Measurements from ENCODE around the gene DSP.

DNA sequence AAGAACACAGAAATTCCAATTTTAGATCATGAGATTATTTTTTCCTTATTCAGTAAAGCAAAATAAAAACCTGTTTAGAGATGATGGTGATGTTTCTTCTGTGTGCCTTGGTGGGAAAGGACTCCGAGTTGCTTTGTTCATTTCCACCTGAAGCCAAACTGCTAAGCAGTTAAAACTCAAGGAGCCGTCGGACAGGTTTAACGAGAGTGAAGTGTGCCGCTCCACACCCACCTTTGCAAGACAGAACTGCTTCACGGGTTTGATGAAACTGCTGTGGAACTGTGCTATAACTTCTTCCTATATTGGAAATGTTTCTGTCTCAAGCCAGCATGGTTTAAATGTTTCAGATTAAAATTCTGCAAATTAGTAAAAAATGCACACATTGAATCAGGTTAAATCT is 9.2 kb upstream of the DSP start:
- TF ChIP-seq, protein P1, sequence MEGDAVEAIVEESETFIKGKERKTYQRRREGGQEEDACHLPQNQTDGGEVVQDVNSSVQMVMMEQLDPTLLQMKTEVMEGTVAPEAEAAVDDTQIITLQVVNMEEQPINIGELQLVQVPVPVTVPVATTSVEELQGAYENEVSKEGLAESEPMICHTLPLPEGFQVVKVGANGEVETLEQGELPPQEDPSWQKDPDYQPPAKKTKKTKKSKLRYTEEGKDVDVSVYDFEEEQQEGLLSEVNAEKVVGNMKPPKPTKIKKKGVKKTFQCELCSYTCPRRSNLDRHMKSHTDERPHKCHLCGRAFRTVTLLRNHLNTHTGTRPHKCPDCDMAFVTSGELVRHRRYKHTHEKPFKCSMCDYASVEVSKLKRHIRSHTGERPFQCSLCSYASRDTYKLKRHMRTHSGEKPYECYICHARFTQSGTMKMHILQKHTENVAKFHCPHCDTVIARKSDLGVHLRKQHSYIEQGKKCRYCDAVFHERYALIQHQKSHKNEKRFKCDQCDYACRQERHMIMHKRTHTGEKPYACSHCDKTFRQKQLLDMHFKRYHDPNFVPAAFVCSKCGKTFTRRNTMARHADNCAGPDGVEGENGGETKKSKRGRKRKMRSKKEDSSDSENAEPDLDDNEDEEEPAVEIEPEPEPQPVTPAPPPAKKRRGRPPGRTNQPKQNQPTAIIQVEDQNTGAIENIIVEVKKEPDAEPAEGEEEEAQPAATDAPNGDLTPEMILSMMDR (IDR thresholded peaks at IDR 0.05) = no peak
- TF ChIP-seq POLR2AphosphoS5 (IDR thresholded peaks at IDR 0.05) = peak in 1 of 3 donors; percentile 46
- TF ChIP-seq POLR2A (IDR thresholded peaks at IDR 0.05) = no peak

Data from stomach (tissue), 4 donors.